C4-2B (cell line): Measurements from ENCODE around the gene NMNAT3.

ENCODE experiments used
- H3K27ac ChIP-seq: fragments of 450-650 bp; 2 replicates; pipeline ENCODE4 v1.5.1; 2017
- ZFX ChIP-seq: fragments of 450-650 bp; IDR thresholded peaks from 2 replicates; pipeline ENCODE4 v1.6.1; 2017
- TF ChIP-seq, protein P1 (sequence below): fragments of 450-650 bp; conservative IDR thresholded peaks from 2 replicates; pipeline ENCODE4 v1.5.1; 2017; ENCODE audit warnings: mild to moderate bottlenecking

NMNAT3 gene

DNA sequence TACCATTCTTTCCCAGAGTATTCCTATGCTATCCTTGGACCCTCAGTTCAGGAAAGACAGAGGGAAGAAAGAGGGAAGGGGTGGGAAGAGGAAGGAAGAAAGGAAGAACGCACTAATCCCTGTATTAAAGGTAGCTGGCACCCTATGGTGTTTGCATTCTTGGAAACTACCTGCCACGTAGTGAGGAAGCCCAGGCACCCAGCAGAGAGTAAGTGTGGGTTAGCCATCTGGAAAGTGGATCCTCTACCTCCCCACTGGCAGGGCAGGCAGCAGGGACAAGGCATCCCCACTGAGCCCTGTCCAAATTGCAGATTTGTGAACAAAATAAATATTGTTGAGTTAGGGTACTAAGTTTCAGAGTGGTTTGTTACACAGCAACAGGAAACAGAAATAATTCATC, 147.1 kb downstream of the NMNAT3 start:
- no peak overlapping the region for H3K27ac ChIP-seq
- TF ChIP-seq, protein P1, sequence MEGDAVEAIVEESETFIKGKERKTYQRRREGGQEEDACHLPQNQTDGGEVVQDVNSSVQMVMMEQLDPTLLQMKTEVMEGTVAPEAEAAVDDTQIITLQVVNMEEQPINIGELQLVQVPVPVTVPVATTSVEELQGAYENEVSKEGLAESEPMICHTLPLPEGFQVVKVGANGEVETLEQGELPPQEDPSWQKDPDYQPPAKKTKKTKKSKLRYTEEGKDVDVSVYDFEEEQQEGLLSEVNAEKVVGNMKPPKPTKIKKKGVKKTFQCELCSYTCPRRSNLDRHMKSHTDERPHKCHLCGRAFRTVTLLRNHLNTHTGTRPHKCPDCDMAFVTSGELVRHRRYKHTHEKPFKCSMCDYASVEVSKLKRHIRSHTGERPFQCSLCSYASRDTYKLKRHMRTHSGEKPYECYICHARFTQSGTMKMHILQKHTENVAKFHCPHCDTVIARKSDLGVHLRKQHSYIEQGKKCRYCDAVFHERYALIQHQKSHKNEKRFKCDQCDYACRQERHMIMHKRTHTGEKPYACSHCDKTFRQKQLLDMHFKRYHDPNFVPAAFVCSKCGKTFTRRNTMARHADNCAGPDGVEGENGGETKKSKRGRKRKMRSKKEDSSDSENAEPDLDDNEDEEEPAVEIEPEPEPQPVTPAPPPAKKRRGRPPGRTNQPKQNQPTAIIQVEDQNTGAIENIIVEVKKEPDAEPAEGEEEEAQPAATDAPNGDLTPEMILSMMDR: no peak
- no peak for TF ChIP-seq ZFX

DNA sequence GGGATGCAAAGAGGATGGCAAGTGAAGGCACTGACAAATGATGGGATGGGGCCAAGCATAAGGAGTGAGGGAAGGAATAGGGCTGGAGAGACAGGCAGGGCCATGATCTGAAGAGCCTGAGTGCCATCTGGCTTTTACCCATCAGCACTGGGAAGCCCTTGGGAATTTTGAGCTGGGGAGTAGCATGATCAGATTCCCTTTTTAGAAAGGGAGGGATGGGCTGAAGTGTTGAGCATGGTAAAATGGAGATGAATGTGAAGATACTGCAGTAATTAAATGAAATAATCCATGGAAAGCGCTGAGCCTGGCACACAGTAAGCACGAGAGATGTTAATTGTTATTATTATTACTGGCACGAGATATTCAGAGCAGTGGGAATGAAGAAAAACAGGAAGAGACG, 148.1 kb downstream of the NMNAT3 start:
- H3K27ac ChIP-seq: no peak overlapping the region
- TF ChIP-seq, protein P1: no peak
- TF ChIP-seq ZFX: no peak

DNA sequence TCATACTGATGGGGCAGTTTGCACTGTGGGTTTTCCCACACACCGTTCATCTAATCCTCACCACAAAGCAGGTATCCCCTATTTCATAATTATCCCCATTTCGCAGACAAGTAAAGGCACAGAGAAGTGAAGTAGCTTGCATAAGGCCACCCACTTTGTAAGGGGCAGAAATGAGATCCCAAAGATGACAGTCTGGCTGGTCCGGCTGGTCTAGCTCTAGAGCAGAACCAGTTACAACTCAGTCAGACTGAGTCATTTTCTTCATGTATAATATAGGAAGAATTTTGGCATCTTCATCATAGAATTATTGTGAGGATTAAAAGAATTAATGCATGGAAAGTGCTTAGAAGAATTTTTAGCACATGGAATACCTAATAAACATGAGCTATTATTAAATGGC, 148.8 kb downstream of the NMNAT3 start:
- TF ChIP-seq ZFX: no peak
- TF ChIP-seq, protein P1: no peak
- no peak overlapping the region for H3K27ac ChIP-seq

GRCh38 chr3:139528281-139528680, 149.5 kb downstream of the NMNAT3 start:
- no peak overlapping the region for H3K27ac ChIP-seq
- TF ChIP-seq, protein P1: no peak
- no peak for TF ChIP-seq ZFX

DNA sequence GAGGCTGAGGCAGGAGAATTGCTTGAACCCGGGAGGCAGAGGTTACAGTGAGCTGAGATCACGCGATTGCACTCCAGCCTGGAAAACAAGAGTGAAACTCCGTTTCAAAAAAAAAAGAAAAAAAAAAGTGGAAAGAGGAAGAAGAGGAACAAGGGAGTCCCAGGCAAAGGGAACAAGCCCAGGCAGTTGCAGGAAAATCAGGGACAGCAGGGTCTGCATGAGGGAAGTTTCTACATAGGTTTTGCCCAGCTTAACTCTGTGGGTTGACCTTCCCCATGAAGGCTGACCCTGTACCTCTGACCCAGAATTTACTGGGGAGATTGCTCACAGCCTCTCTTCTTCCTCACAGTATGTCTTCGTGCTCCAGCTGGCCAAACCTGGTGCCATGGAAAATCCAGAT, 150.5 kb downstream of the NMNAT3 start:
- TF ChIP-seq, protein P1: no peak
- no peak for TF ChIP-seq ZFX
- no peak overlapping the region for H3K27ac ChIP-seq

DNA sequence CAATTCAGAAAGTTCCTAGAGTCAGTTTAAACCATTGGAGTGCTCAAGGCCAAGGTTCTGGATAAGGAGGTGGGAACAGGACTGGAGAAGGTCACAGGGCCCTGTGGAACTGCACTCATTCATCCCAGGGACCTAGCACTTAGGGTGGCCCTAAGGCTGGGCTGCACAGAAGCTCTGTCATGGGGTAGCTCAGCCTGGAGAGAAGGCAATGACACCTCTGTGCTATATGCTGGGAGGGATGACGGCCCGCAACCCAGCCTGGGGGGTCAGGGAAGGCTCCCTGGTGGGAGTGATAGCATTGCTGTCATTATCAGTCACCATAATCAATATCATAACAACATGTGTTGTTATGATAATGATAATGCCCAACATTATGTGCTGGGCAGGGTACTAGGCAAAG, 151.6 kb downstream of the NMNAT3 start:
- no peak overlapping the region for H3K27ac ChIP-seq
- no peak for TF ChIP-seq ZFX
- TF ChIP-seq, protein P1: no peak

DNA sequence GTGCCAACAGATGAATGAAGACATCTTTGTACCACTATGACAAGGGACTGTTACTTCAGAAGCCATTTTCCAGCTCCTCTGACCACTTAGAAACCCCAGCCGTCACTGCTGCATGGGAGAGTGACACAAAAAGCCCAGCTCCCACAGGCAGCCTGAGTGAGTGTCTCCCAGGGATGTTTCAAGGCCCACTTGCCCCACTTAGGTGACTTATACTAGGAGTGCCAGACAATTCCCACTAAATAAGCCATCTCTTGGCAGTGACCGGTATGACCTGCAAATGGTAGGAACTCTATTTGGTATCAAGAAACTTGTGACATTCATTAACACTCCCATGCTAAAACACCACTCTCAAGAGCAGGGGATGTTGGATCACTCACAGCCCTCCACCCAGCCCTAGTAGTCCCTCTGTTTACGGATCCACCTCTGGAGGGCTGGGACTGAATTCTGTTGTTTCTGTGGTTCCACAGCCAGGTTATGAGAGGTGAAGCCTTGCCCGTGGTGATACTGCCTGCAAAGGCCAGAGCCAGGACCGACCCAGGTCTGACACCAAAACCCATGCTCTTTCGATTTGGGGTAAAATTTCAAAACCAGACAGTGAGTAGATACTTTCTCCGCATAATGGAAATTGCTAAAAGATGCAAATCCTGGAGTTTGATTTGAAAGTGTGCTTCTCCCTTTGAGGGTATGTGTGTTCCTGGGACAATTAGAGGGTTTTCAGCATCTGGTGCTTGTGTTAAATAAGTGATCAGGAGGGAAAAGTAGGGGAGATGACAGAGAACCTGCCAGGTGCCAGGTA, 152.7 kb downstream of the NMNAT3 start:
- no peak overlapping the region for H3K27ac ChIP-seq
- TF ChIP-seq, protein P1: no peak
- TF ChIP-seq ZFX: no peak
